IPS DF 6.9 (cell line): ENCODE measurements around the gene IZUMO1R.
"Not testable (repeated sequence)": the region's sequence is repeated elsewhere in the genome, so short reads cannot be mapped to it uniquely, and the experiment has no call there.

Source experiments
- DNase-seq: peaks from one replicate; pipeline ENCODE4 v3.0.0-alpha.2; 2013; ENCODE audit warnings: low read depth, low spot score
- H3K27ac ChIP-seq: one replicate; pipeline ENCODE4 v1.5.1; 2013; ENCODE audit warnings: low read length, control low read depth
- H3K27me3 ChIP-seq: 2 replicates; pipeline ENCODE4 v1.6.1; 2013; ENCODE audit warnings: mild to moderate bottlenecking, low read length; ENCODE audit not compliant: control insufficient read depth, insufficient read depth
- H3K36me3 ChIP-seq: 2 replicates; pipeline ENCODE4 v1.6.1; 2013; ENCODE audit warnings: low read length; ENCODE audit not compliant: control insufficient read depth, insufficient read depth
- H3K4me1 ChIP-seq: 2 replicates; pipeline ENCODE4 v1.6.1; 2013; ENCODE audit warnings: low read length; ENCODE audit not compliant: control insufficient read depth, insufficient read depth
- H3K4me3 ChIP-seq: 2 replicates; pipeline ENCODE4 v1.5.1; 2013; ENCODE audit warnings: mild to moderate bottlenecking, low read length
- H3K9me3 ChIP-seq: 2 replicates; pipeline ENCODE4 v1.6.1; 2013; ENCODE audit warnings: low read length, inconsistent platforms; ENCODE audit not compliant: control insufficient read depth, insufficient read depth
- WGBS: extraction: QIAGEN DNeasy Blood & Tissue Kit; methylation state at CpG from one replicate; pipeline ENCODE4 v1.1.7; 2013; ENCODE audit warnings: mixed read lengths, missing lambda C conversion rate; ENCODE audit not compliant: insufficient read length, insufficient coverage; 5-methylcytosine and 5-hydroxymethylcytosine counted together

IZUMO1R gene

DNA sequence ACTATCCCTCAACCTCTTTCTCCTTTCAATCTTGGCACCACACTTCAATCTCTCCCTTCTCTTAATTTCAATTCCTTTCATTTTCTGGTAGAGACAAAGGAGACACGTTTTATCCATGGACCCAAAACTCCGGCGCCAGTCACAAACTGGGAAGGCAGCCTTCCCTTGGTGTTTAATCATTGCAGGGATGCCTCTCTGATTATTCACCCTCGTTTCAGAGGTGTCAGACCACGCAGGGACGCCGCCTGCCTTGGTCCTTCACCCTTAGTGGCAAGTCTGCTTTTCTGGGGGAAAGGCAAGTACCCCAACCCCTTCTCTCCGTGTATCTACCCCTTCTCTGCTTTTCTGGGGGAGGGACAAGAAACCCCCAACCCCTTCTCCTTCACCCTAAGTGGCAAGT, 41.9 kb downstream of the IZUMO1R start:
- H3K4me1 ChIP-seq, H3K9me3 ChIP-seq, H3K4me3 ChIP-seq, H3K27me3 ChIP-seq, H3K27ac ChIP-seq, DNase-seq, H3K36me3 ChIP-seq: not testable (repeated sequence)
- WGBS = no CpG with 5 or more reads among the region's 8 CpGs

DNA sequence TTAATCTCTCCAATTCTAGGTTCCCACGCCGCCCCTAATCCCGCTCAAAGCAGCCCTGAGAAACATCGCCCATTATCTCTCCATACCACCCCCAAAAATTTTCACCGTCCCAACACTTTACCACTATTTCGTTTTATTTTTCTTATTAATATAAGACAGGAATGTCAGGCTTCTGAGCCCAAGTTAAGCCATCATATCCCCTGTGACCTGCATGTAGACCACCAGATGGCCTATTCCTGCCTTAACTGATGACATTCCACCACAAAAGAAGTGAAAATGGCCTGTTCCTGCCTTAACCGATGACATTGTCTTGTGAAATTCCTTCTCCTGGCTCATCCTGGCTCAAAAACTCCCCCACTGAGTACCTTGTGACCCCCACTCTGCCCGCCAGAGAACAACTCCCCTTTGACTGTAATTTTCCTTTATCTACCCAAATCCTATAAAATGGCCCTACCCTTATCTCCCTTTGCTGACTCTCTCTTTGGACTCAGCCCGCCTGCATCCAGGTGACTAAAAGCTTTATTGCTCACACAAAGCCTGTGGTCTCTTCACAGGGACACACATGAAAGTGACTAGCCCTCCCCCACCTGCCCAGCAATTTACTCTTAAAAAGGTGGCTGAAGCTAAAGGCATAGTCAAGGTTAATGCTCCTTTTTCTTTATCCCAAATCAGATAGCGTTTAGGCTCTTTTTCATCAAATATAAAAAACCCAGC, 46.6 kb downstream of the IZUMO1R start:
- not testable (repeated sequence) for H3K4me3 ChIP-seq, H3K4me1 ChIP-seq, H3K27me3 ChIP-seq, DNase-seq, H3K27ac ChIP-seq, H3K9me3 ChIP-seq, H3K36me3 ChIP-seq
- no CpG with 5 or more reads among the region's 10 CpGs for WGBS
